Subcutaneous adipose tissue (tissue), 4 donors: ENCODE measurements around the gene LTBP2. TPM values are rescaled to one million over a fixed set of nuclear protein-coding genes. Genes with fewer than 3 reads are reported as not detected.

ENCODE experiments used
- CTCF ChIP-seq: fragments of 450-650 bp; IDR thresholded peaks from one replicate; pipeline ENCODE4 v1.5.1; 2016; ENCODE audit warnings: low read depth, mild to moderate bottlenecking, control low read depth, antibody characterized with exemption, moderate library complexity
- total RNA-seq, 4 donors: library from RNA; depleted of rRNA; stranded (reverse); fragments of >200 nt; gene quantifications; one replicate each; pipeline ENCODE4 v1.1.0, GENCODE V29; 2016

Gene LTBP2
- total RNA-seq, 4 donors from 2014 or later = 39.6 to 109 (median 64.3) TPM

- TF ChIP-seq CTCF = no peak
Observed at GRCh38 chr14:74476607-74477006, 135.4 kb downstream of the LTBP2 start.

DNA sequence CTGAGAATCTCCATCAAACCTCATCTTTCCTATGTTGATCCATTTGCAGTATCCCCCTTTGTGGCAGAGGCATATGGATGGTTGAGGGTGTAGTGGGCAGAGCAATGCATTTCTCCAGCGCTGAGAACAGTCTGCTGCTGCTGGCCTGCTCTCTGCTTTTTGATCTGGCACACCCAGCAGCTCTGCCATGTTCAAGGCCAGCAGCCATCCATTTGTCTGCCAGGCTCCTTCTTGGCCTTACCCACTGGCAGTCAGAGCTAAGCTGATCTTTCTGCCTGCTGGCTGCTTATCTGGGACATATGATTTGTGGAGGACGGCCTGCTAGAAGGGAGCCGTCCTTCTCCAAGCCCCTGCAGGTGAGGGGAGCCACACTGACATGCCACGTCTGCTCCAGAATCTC is 135.9 kb downstream of the LTBP2 start:
- no peak for TF ChIP-seq CTCF

GRCh38 chr14:74475678-74476077 is 136.4 kb downstream of the LTBP2 start:
- no peak for TF ChIP-seq CTCF

DNA sequence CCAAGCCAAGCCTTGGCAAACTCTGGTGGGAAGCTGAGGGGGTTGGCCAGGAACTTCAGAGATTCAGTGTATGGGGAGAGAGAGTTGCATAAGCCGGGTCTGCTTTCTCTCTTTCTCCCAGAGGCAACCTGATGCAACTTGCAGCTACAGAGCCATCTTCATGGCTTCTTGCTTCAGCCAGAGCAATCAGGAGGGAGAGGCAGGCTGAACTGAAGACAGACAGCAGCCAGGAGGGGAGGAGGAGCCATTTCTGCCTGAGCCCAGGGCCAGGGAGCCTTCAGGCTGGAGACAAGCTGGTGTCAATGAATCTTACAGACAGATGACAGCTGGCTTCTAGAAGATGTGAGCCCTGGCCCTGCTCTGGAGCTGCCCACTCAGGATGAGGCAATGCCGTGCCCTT is 137.7 kb downstream of the LTBP2 start:
- no peak for TF ChIP-seq CTCF

DNA sequence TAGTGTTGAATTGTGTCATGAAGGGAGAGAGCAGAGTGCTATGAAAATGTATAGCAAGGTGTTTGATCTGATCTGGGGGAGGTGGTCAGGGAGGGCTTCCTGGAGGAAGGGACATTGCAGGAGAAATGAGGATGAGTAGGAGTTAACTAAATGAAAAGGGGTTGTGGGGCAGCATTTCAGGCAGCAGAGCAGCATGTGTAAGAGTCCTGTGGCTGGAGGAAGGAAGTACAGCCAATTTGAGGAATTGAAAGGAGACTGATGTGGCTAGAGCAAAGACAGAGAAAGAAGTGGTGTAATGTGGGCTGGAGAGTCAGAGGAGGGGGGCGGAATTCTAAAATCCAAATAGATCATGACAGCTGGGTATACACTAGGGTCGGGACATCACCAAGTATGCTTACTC is 139.4 kb downstream of the LTBP2 start:
- no peak for TF ChIP-seq CTCF

DNA sequence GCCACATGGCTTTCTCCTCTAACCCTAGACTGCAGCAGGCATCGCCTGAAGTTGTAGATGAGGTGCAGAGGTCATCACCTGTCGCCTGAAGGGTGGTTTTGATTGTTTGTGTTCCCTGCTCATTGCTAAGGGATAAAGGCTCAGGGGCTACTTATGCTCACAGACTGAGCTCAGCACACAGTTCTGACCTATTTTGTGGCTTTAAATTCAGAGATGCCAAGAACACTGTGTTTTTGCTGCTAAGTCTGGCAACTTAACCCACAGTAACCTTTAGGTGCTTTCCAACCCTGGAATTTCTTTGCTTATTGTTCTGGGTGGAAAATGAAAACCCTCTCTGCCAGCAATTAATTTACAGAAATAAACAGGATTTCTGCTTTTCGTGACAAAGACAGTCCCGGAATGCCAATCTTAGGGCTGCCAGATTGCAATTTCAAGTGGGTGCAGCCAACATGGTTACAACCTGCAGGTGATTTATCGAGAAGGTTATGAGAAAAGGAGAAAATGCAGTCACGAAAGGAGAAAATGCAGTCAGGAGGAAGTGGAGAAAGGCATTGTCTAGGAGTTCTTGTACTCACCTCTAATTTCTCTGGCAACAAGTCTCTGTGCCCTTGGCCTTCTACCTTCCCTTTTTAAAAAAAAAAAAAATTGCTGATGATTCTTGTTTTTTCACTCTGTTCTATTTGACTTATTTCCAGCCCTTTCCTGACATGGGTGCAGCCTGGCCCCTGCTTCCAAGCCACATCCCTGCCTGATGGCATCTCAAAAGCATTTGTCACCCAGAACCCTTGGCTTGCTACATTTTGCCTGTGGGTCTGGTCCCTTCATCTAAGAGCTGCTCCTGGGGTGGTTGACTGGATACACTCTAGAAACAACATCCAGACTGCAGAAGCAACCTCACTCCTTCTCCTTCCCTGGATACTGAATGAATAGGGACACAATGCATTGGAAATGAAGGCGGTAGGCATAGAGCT is 142.2 kb downstream of the LTBP2 start:
- no peak for TF ChIP-seq CTCF

DNA sequence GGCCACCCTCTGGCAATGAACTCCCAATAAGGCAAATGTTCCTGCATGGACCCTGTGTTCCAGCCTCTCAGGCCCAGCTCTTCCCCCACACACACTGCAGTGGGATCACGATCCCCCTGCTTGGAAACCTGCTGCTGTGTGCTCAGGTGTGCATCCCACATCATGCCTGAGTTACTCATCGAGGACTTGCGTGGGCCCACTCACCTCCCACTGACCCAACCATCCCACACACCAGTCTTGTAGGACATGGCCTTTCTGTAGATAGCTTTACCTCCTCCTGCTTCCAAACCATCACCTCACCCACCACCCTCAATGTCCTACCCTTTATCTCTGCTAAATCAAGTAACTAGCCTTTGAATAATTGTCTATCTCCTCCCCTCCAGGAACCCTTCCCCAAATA is 143.5 kb downstream of the LTBP2 start:
- TF ChIP-seq CTCF = no peak
